Neural cell (in vitro differentiated cells): ENCODE measurements around the gene TSPAN11. TPM values are rescaled to one million over a fixed set of nuclear protein-coding genes. Genes with fewer than 3 reads are reported as not detected.

Source experiments
- H2AFZ ChIP-seq: fragments of 200-600, 300-800 bp; sonication (generic), shearing (Covaris generic); 2 replicates; pipeline ENCODE4 v1.6.0; 2014; ENCODE audit warnings: low read depth, mild to moderate bottlenecking, antibody characterized with exemption, low read length, moderate library complexity
- H3F3A ChIP-seq: fragments of 200-600 bp; shearing (Covaris generic); 2 replicates; pipeline ENCODE4 v1.6.1; 2016; ENCODE audit warnings: mild to moderate bottlenecking, moderate library complexity, mixed read lengths, antibody characterized with exemption, low read length; ENCODE audit not compliant: insufficient read depth, poor library complexity, severe bottlenecking
- H3K27ac ChIP-seq: fragments of 200-600, 300-800 bp; sonication (generic), shearing (Covaris generic); 2 replicates; pipeline ENCODE4 v1.5.1; 2014; ENCODE audit warnings: mild to moderate bottlenecking, low read length, moderate library complexity
- H3K27me3 ChIP-seq: fragments of 300-800, 200-600 bp; sonication (generic), shearing (Covaris generic); 2 replicates; pipeline ENCODE4 v1.6.0; 2014; ENCODE audit warnings: mild to moderate bottlenecking, low read depth, low read length, moderate library complexity; ENCODE audit not compliant: insufficient read depth
- H3K36me3 ChIP-seq: fragments of 300-800, 200-600 bp; sonication (generic), shearing (Covaris generic); 2 replicates; pipeline ENCODE4 v1.5.1; 2014; ENCODE audit warnings: mild to moderate bottlenecking, antibody characterized with exemption, low read length, moderate library complexity; ENCODE audit not compliant: insufficient read depth
- H3K4me2 ChIP-seq: fragments of 300-800, 200-600 bp; sonication (generic), shearing (Covaris generic); 2 replicates; pipeline ENCODE4 v1.6.0; 2014; ENCODE audit warnings: mild to moderate bottlenecking, low read length
- H3K4me3 ChIP-seq: fragments of 300-800, 200-600 bp; sonication (generic), shearing (Covaris generic); 2 replicates; pipeline ENCODE4 v1.5.1; 2014; ENCODE audit warnings: mild to moderate bottlenecking, low read length, moderate library complexity
- H3K79me2 ChIP-seq: fragments of 200-600 bp; shearing (Covaris generic); replicated peaks from 2 replicates; pipeline ENCODE4 v1.6.0; 2014; ENCODE audit warnings: mild to moderate bottlenecking, low read length, moderate library complexity; ENCODE audit not compliant: insufficient read depth
- H3K9ac ChIP-seq: fragments of 300-800, 200-600 bp; sonication (generic), shearing (Covaris generic); 2 replicates; pipeline ENCODE4 v1.6.1; 2016; ENCODE audit warnings: mild to moderate bottlenecking, low read length, mixed read lengths
- H3K9me2 ChIP-seq: fragments of 200-600 bp; shearing (Covaris generic); 2 replicates; pipeline ENCODE4 v1.6.1; 2016; ENCODE audit warnings: mild to moderate bottlenecking, low read length, mixed read lengths; ENCODE audit not compliant: insufficient read depth
- H3K9me3 ChIP-seq: fragments of 200-600, 300-800 bp; sonication (generic), shearing (Covaris generic); 2 replicates; pipeline ENCODE4 v1.6.1; 2016; ENCODE audit warnings: mild to moderate bottlenecking, mixed run types, low read length, moderate library complexity, mixed read lengths
- H4K20me1 ChIP-seq: fragments of 200-600 bp; shearing (Covaris generic); 2 replicates; pipeline ENCODE4 v1.6.1; 2016; ENCODE audit warnings: mild to moderate bottlenecking, mixed run types; ENCODE audit not compliant: insufficient read depth
- CTCF ChIP-seq: fragments of 450-650 bp; IDR thresholded peaks from 2 replicates; pipeline ENCODE4 v1.5.1; 2014; ENCODE audit warnings: antibody characterized with exemption, mild to moderate bottlenecking, moderate library complexity; ENCODE audit not compliant: poor library complexity, severe bottlenecking
- EP300 ChIP-seq: fragments of 450-650 bp; conservative IDR thresholded peaks from 2 replicates; pipeline ENCODE4 v1.6.1; 2014; ENCODE audit warnings: antibody characterized with exemption, mild to moderate bottlenecking, moderate library complexity; ENCODE audit not compliant: poor library complexity, severe bottlenecking
- EZH2 ChIP-seq: fragments of 200-600, 300-800 bp; shearing (Covaris generic), sonication (generic); IDR thresholded peaks from 2 replicates; pipeline ENCODE4 v1.6.1; 2014; ENCODE audit warnings: antibody characterized with exemption, low read length, borderline replicate concordance, mild to moderate bottlenecking; ENCODE audit not compliant: insufficient read depth, poor library complexity, severe bottlenecking
- MXI1 ChIP-seq: fragments of 450-650 bp; conservative IDR thresholded peaks from 2 replicates; pipeline ENCODE4 v1.6.1; 2014; ENCODE audit warnings: antibody characterized with exemption, mild to moderate bottlenecking; ENCODE audit not compliant: poor library complexity, severe bottlenecking
- POLR2AphosphoS5 ChIP-seq: IDR thresholded peaks from 2 replicates; pipeline ENCODE4 v1.6.1; 2012
- RAD21 ChIP-seq: fragments of 450-650 bp; conservative IDR thresholded peaks from 2 replicates; pipeline ENCODE4 v1.6.1; 2014; ENCODE audit warnings: antibody characterized with exemption, mild to moderate bottlenecking, moderate library complexity
- SMC3 ChIP-seq: fragments of 450-650 bp; conservative IDR thresholded peaks from 2 replicates; pipeline ENCODE4 v1.6.1; 2014; ENCODE audit warnings: antibody characterized with exemption, mild to moderate bottlenecking, moderate library complexity; ENCODE audit not compliant: poor library complexity
- TAF1 ChIP-seq: IDR thresholded peaks from 2 replicates; pipeline ENCODE4 v1.6.1; 2012; ENCODE audit warnings: low read depth
- polyA plus RNA-seq: library from polyadenylated mRNA; depleted of rRNA; stranded (reverse); fragments of >200 nt; gene quantifications from 2 replicates; pipeline ENCODE4 v1.2.3, GENCODE V29; 2014
- TF ChIP-seq, protein P1 (sequence below): IDR thresholded peaks from 2 replicates; pipeline ENCODE4 v1.6.1; 2012; ENCODE audit warnings: borderline replicate concordance

TSPAN11 gene
- polyA plus RNA-seq, 1 donor from 2014 or later, result 5.6 TPM

- no peak overlapping the region for H3K4me3 ChIP-seq
- H3K9ac ChIP-seq, result no peak overlapping the region
- no peak overlapping the region for H2AFZ ChIP-seq
- no peaks in the 10 kb centered on the region for H3F3A ChIP-seq
- H4K20me1 ChIP-seq, result no peaks in the 10 kb centered on the region
- no peaks in the 10 kb centered on the region for H3K36me3 ChIP-seq
- TF ChIP-seq POLR2AphosphoS5 (no peak), EZH2 (no peak), CTCF (no peak), MXI1 (no peak), EP300 (no peak), SMC3 (no peak), RAD21 (no peak), TAF1 (no peak)
- TF ChIP-seq, protein P1, sequence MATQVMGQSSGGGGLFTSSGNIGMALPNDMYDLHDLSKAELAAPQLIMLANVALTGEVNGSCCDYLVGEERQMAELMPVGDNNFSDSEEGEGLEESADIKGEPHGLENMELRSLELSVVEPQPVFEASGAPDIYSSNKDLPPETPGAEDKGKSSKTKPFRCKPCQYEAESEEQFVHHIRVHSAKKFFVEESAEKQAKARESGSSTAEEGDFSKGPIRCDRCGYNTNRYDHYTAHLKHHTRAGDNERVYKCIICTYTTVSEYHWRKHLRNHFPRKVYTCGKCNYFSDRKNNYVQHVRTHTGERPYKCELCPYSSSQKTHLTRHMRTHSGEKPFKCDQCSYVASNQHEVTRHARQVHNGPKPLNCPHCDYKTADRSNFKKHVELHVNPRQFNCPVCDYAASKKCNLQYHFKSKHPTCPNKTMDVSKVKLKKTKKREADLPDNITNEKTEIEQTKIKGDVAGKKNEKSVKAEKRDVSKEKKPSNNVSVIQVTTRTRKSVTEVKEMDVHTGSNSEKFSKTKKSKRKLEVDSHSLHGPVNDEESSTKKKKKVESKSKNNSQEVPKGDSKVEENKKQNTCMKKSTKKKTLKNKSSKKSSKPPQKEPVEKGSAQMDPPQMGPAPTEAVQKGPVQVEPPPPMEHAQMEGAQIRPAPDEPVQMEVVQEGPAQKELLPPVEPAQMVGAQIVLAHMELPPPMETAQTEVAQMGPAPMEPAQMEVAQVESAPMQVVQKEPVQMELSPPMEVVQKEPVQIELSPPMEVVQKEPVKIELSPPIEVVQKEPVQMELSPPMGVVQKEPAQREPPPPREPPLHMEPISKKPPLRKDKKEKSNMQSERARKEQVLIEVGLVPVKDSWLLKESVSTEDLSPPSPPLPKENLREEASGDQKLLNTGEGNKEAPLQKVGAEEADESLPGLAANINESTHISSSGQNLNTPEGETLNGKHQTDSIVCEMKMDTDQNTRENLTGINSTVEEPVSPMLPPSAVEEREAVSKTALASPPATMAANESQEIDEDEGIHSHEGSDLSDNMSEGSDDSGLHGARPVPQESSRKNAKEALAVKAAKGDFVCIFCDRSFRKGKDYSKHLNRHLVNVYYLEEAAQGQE, result no peak
- H3K9me3 ChIP-seq, result no peaks in the 10 kb centered on the region
- no peaks in the 10 kb centered on the region for H3K27me3 ChIP-seq
- no peaks in the 10 kb centered on the region for H3K9me2 ChIP-seq
- no peaks in the 10 kb centered on the region for H3K79me2 ChIP-seq
- no peak overlapping the region for H3K4me2 ChIP-seq
- H3K27ac ChIP-seq, result no peak overlapping the region
These were observed 11.5 kb upstream of the TSPAN11 start for GRCh38 chr12:30914986-30915591.

DNA sequence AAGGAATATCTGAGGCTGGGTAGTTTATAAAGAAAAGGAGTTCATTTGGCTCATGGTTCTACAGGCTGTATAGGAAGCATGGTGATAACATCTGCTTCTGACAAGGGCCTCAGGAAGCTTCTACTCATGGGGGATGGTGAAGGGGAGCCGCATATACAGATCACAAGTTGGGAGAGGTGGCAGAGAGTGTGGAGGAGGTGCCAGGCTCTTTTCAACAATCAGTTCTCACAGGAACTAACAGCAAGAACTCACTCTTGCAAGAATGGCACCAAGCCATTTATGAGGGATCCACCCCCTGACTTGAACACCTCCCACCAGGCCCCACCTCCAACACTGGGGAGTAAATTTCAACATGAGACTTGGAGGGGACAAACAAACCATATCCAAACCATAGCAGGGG, 3.5 kb upstream of the TSPAN11 start:
- no peak overlapping the region for H3K4me2 ChIP-seq
- no peaks in the 10 kb centered on the region for H4K20me1 ChIP-seq
- no peak for TF ChIP-seq EP300
- TF ChIP-seq, protein P1, result no peak
- TF ChIP-seq TAF1, result no peak
- TF ChIP-seq RAD21, result no peak
- no peak for TF ChIP-seq EZH2
- no peak for TF ChIP-seq CTCF
- TF ChIP-seq MXI1, result no peak
- TF ChIP-seq POLR2AphosphoS5, result no peak
- no peak for TF ChIP-seq SMC3
- no peak overlapping the region for H3K9ac ChIP-seq
- no peak overlapping the region for H3K27ac ChIP-seq
- no peaks in the 10 kb centered on the region for H3K9me3 ChIP-seq
- H3K9me2 ChIP-seq, result no peaks in the 10 kb centered on the region
- H3K36me3 ChIP-seq, result no peaks in the 10 kb centered on the region
- no peaks in the 10 kb centered on the region for H3F3A ChIP-seq
- no peaks in the 10 kb centered on the region for H3K27me3 ChIP-seq
- H2AFZ ChIP-seq, result no peak overlapping the region
- H3K4me3 ChIP-seq, result no peak overlapping the region
- peaks cover 13% of the 10 kb centered on the region for H3K79me2 ChIP-seq
